Neural progenitor cell (in vitro differentiated cells): ENCODE results near the gene NEDD4L.

Experiments used
- EZH2 ChIP-seq: fragments of 200-600 bp; sonication (generic); IDR thresholded peaks from 2 replicates; pipeline ENCODE4 v1.6.1; 2017; ENCODE audit warnings: antibody characterized with exemption, mild to moderate bottlenecking, moderate library complexity
- TF ChIP-seq, protein P1 (sequence below): fragments of 200-600 bp; sonication (generic); IDR thresholded peaks from 2 replicates; pipeline ENCODE4 v1.5.1; 2017; ENCODE audit warnings: antibody characterized with exemption, mild to moderate bottlenecking

GRCh38 chr18:58298251-58299134, 254.5 kb downstream of the NEDD4L start:
- no peak for TF ChIP-seq EZH2
- TF ChIP-seq, protein P1, sequence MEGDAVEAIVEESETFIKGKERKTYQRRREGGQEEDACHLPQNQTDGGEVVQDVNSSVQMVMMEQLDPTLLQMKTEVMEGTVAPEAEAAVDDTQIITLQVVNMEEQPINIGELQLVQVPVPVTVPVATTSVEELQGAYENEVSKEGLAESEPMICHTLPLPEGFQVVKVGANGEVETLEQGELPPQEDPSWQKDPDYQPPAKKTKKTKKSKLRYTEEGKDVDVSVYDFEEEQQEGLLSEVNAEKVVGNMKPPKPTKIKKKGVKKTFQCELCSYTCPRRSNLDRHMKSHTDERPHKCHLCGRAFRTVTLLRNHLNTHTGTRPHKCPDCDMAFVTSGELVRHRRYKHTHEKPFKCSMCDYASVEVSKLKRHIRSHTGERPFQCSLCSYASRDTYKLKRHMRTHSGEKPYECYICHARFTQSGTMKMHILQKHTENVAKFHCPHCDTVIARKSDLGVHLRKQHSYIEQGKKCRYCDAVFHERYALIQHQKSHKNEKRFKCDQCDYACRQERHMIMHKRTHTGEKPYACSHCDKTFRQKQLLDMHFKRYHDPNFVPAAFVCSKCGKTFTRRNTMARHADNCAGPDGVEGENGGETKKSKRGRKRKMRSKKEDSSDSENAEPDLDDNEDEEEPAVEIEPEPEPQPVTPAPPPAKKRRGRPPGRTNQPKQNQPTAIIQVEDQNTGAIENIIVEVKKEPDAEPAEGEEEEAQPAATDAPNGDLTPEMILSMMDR: no peak
